ENCODE results near the gene SWAP70.

SWAP70 gene

GRCh38 chr11:9719566-9720289 is 55.9 kb downstream of the SWAP70 start:
- no peak for FAIRE-seq

DNA sequence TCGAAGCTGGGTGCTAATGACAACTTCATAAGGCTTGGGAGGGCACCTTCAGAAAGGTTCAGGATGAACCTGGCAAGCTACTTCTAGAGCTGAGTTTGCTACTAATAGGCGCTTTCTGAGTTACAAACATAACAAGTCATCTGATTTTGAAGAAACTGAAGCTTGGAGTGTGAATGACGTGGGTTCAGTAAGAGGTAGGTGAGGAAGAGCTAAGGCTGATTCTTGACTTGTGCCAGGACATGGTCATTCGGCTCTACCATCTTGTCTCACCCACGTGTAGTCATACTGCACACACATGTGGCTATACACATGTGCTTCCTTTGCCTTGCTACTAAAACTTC is 56.4 kb downstream of the SWAP70 start:
- FAIRE-seq (no peak), DNase-seq (ENCODE audit: insufficient read length, low spot score) (no peak)
- TF ChIP-seq, protein P1, sequence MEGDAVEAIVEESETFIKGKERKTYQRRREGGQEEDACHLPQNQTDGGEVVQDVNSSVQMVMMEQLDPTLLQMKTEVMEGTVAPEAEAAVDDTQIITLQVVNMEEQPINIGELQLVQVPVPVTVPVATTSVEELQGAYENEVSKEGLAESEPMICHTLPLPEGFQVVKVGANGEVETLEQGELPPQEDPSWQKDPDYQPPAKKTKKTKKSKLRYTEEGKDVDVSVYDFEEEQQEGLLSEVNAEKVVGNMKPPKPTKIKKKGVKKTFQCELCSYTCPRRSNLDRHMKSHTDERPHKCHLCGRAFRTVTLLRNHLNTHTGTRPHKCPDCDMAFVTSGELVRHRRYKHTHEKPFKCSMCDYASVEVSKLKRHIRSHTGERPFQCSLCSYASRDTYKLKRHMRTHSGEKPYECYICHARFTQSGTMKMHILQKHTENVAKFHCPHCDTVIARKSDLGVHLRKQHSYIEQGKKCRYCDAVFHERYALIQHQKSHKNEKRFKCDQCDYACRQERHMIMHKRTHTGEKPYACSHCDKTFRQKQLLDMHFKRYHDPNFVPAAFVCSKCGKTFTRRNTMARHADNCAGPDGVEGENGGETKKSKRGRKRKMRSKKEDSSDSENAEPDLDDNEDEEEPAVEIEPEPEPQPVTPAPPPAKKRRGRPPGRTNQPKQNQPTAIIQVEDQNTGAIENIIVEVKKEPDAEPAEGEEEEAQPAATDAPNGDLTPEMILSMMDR (IDR thresholded peaks at IDR 0.05; ENCODE audit: insufficient read depth, missing control alignments), result no peak

More at GRCh38 chr11:9719566-9720289, 55.9 kb downstream of the SWAP70 start:
- DNase-seq (ENCODE audit: insufficient read length, low spot score), result no peak
- TF ChIP-seq, protein P1 (IDR thresholded peaks at IDR 0.05; ENCODE audit: insufficient read depth, missing control alignments), result no peak

DNA sequence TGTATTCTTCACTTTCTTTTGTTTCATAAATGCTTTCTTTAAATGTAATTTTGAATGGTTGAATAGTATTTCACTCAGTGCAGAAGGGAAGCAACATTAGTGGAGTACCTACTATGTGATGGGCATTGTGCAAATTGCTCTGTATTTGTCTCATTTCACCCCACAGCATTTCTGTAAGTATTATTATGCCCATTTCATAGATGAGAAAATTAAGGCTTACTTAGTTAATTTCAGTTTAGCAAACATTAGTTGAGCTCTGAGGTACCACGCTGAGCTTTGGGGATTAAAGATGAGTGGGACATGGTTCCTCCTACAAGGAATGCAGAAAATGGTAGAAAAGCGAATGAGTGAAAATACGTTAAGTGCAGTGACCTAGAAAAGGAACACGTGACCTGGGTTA is 58.1 kb downstream of the SWAP70 start:
- no peak for FAIRE-seq
- no peak for DNase-seq (ENCODE audit: insufficient read length, low spot score)
- TF ChIP-seq, protein P1 (IDR thresholded peaks at IDR 0.05; ENCODE audit: insufficient read depth, missing control alignments), result no peak

DNA sequence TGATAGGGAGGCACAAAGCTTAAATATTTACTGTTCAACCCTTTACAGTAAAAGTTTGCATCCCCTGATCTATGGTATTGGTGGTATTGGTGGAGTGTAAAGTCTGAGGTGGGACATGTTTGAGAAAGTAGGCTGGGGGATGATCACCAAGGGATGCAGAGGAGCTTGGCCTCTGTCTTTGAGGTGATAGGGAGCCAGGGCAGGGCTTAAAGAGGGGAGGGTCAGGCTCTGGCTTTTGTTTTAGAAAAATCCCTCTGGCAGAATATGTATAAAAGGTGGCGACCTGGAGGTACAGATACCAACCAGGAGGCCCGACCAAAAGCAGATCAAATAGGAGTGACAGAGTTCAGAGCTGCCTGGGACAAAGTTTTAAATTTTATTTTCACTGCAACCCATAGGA is 59.0 kb downstream of the SWAP70 start:
- no peak for FAIRE-seq
- TF ChIP-seq, protein P1 (IDR thresholded peaks at IDR 0.05; ENCODE audit: insufficient read depth, missing control alignments), result no peak
- no peak for DNase-seq (ENCODE audit: insufficient read length, low spot score)

DNA sequence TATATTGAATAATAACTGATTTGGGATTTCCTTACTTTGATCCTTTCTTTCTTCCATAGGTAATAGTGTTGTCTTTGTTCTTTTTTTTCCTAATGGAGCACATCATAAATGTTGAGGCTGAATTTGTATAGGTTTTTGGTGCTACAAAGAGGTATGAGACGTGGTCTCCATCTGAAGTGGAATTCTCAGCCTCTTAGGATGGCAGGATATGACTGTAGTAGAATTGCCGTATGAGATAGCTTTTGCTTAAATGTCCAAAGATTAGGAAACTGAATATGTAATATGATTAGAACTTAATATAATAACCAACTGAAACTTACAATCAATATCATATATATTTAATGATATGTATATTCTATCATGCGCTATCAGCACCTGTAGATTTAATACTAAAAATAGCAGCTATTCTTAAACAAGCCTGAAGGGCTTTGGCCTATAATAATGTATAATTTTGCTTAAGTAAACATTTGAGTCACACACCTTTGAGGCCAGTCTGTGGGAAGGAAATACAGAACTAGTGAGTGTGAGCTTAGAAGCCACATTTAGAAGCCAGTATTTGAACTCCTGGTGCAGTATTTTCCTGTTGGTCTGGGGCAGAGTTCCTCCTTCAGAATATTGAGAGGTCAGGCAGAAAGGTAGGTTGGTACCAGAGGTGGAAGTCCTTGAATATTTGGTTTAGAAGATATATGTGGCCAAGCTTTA is 62.6 kb downstream of the SWAP70 start:
- TF ChIP-seq, protein P1 (IDR thresholded peaks at IDR 0.05; ENCODE audit: insufficient read depth, missing control alignments), result no peak
- DNase-seq (ENCODE audit: insufficient read length, low spot score), result no peak
- no peak for FAIRE-seq

- DNase-seq (ENCODE audit: insufficient read length, low spot score) (no peak), FAIRE-seq (no peak)
- TF ChIP-seq, protein P1 (IDR thresholded peaks at IDR 0.05; ENCODE audit: insufficient read depth, missing control alignments), result no peak
Observed at GRCh38 chr11:9728058-9728457, 64.2 kb downstream of the SWAP70 start.

DNA sequence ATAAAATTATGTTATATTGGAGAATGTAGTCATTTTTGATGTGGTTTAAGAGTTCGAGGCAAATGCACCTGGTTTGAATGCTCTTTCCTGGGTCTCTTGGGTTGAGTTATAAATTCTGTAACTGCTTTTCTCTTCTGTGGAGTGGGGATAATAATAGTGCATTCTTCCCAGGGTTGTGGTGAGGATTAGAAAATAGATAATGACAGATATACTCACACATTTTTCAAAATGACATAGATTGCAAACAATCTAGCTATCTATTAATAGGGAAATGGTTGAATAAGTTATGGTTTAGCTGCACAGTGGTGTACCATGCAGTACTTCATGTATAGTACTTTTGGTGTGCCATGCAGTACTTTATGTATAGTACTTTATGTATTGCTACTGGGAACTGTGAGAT is 67.4 kb downstream of the SWAP70 start:
- TF ChIP-seq, protein P1 (IDR thresholded peaks at IDR 0.05; ENCODE audit: insufficient read depth, missing control alignments), result no peak
- FAIRE-seq (no peak), DNase-seq (ENCODE audit: insufficient read length, low spot score) (no peak)
